Sigmoid colon (tissue), 7 donors: ENCODE results near the gene ADIPOR1. TPM values are rescaled to one million over a fixed set of nuclear protein-coding genes. Genes with fewer than 3 reads are reported as not detected.
A peak's percentile ranks its signal among the peaks of the same experiment; 100 is the strongest.

Experiments
- DNase-seq: peaks from one replicate; pipeline ENCODE4 v3.0.0-alpha.2; 2019
- H3K27ac ChIP-seq, 4 donors: fragments of 200-600 bp; sonication (generic); one replicate each; pipeline ENCODE4 v1.5.1; 2016 to 2019; ENCODE audit warnings: mild to moderate bottlenecking in 1 of 4
- H3K27me3 ChIP-seq, 3 donors: fragments of 200-600 bp; sonication (generic); one replicate each; pipeline ENCODE4 v1.5.1; 2019; ENCODE audit warnings: mild to moderate bottlenecking in 1 of 3
- H3K36me3 ChIP-seq, 4 donors: fragments of 200-600 bp; sonication (generic); one replicate each; pipeline ENCODE4 v1.5.1; 2016 to 2019
- H3K4me1 ChIP-seq, 4 donors: fragments of 200-600 bp; sonication (generic); one replicate each; pipeline ENCODE4 v1.5.1; 2017 to 2019
- H3K4me3 ChIP-seq, 4 donors: fragments of 200-600 bp; sonication (generic); one replicate each; pipeline ENCODE4 v1.5.1; 2017 to 2019; ENCODE audit warnings: mild to moderate bottlenecking in 2 of 4, moderate library complexity in 1 of 4
- H3K9me3 ChIP-seq, 4 donors: fragments of 200-600 bp in 3 of 4; sonication (generic) in 3 of 4; one replicate each; pipeline versions ENCODE4 v1.5.1 to v1.6.1; 2013 to 2019
- EP300 ChIP-seq, 4 donors: sonication (generic); formaldehyde crosslinking; IDR thresholded peaks; one replicate each; pipeline ENCODE4 v1.6.1; 2017; ENCODE audit warnings: antibody characterized with exemption in 4 of 4
- POLR2A ChIP-seq, 2 donors: fragments of 450-650 bp; IDR thresholded peaks; one replicate each; pipeline ENCODE4 v1.6.1; 2016; ENCODE audit warnings: antibody characterized with exemption in 2 of 2, mild to moderate bottlenecking in 2 of 2, moderate library complexity in 2 of 2
- POLR2AphosphoS5 ChIP-seq, 4 donors: sonication (generic); formaldehyde crosslinking; IDR thresholded peaks; one replicate each; pipeline ENCODE4 v1.6.1; 2017; ENCODE audit warnings: antibody characterized with exemption in 4 of 4
- WGBS, 2 donors: extraction: QIAGEN DNeasy Blood & Tissue Kit; methylation state at CpG; one replicate each; pipeline ENCODE4 v1.1.7; 2013; 5-methylcytosine and 5-hydroxymethylcytosine counted together
- intact Hi-C: fragments of 100-400 bp; cut with DNase I; formaldehyde crosslinking; loops from one replicate; pipeline ENCODE4 v1.15.1; 2023
- polyA plus RNA-seq, 3 donors: library from polyadenylated mRNA; stranded (reverse); fragments of 200-250 nt; gene quantifications; one replicate each; pipeline ENCODE4 v1.2.3, GENCODE V29; 2013
- total RNA-seq, 4 donors: library from RNA; depleted of rRNA; stranded (reverse); fragments of >200 nt; gene quantifications; one replicate each; pipeline ENCODE4 v1.1.0, GENCODE V29; 2016
- TF ChIP-seq, protein P1 (sequence below), 4 experiments: fragments of 450-650 bp in 3 of 4; fragments of 200-600 bp in 1 of 4; IDR thresholded peaks; one replicate each; pipeline ENCODE4 v1.5.1; 2016 to 2019; ENCODE audit warnings: antibody characterized with exemption in 4 of 4, mild to moderate bottlenecking in 3 of 4, moderate library complexity in 2 of 4
- donor health status: healthy with polysubstance abuse.
- donor health status: Bipolar disorder and iron deficiency.
- donor health status: healthy.

ADIPOR1 gene
- total and polyA plus RNA-seq, 7 donors = 54.4 to 82.9 (median 69.2) TPM

DNA sequence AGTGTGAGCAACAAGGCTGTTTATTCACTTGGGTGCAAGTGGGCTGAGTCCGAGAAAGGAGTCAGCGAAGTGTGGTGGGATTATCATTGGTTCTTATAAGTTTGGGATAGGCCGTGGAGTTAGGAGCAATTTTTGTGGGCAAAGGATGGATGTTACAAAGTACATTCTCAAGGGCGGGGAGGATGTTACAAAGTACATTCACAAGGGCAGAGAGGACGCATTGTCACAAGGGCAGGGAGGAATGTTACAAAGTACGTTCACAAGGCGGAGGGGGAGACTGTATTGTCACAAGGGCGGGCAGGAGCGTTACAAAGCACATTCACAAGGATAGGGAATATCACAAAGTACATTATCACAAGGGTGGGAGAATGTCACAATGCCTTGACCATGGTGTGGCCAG is 43.9 kb upstream of the ADIPOR1 start:
- no peaks in the 10 kb centered on the region for H3K9me3 ChIP-seq
- H3K4me3 ChIP-seq = no peak overlapping the region
- intact Hi-C loops = loop anchor here (10.0 kb wide), 1 partner anchor 247 kb away; no protein-coding TSS in a partner anchor
- H3K36me3 ChIP-seq = no peaks in the 10 kb centered on the region
- H3K27ac ChIP-seq = no peak overlapping the region
- 84 to 85% methylated on average over 9 of the region's 9 CpGs for WGBS, 2 donors
- H3K27me3 ChIP-seq = no peaks in the 10 kb centered on the region
- no peak for DNase-seq
- TF ChIP-seq EP300 (IDR thresholded peaks at IDR 0.05) (no peak), POLR2A (IDR thresholded peaks at IDR 0.05) (no peak)
- TF ChIP-seq, protein P1, sequence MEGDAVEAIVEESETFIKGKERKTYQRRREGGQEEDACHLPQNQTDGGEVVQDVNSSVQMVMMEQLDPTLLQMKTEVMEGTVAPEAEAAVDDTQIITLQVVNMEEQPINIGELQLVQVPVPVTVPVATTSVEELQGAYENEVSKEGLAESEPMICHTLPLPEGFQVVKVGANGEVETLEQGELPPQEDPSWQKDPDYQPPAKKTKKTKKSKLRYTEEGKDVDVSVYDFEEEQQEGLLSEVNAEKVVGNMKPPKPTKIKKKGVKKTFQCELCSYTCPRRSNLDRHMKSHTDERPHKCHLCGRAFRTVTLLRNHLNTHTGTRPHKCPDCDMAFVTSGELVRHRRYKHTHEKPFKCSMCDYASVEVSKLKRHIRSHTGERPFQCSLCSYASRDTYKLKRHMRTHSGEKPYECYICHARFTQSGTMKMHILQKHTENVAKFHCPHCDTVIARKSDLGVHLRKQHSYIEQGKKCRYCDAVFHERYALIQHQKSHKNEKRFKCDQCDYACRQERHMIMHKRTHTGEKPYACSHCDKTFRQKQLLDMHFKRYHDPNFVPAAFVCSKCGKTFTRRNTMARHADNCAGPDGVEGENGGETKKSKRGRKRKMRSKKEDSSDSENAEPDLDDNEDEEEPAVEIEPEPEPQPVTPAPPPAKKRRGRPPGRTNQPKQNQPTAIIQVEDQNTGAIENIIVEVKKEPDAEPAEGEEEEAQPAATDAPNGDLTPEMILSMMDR (IDR thresholded peaks at IDR 0.05) = no peak
- H3K4me1 ChIP-seq = peaks cover 0 to 10% (median 7%) of the 10 kb centered on the region in 4 donors

DNA sequence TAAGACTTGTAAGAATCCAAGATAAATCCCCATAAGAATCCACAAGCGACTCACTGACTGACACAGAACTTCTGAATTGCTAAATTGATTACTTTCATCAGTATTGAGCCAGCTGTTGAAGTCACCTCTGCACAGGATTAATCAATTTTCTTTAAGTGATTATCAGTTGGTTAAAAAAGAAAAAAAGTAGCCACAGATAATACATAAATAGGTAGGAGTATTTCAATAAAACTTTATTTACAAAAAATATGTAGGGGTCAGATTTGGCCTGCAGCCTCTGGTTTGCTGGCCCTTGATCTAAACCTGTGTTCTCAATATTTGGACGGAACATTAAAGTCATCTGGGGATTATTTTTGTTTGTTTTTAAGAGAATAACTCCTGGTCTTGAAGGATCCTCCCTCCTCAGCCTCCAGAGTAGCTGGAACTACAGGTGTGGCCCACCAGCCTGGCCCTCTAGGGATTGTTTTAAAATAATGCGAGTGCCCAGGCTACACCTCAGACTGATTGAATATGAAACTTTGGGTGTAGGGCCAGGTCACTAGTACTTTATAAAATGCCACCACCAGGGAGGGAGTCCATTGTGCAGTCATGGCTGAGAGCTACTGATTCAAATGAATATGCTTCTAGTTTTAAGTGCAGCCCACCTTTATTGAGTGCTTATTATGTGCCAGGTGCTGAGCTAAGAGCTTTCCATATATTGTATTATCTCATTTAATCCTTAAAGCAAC is 42.3 kb upstream of the ADIPOR1 start:
- Histone ChIP-seq H3K36me3 (no peaks in the 10 kb centered on the region), H3K4me1 (no peaks in the 10 kb centered on the region), H3K4me3 (no peak overlapping the region), H3K27ac (no peak overlapping the region), H3K27me3 (no peaks in the 10 kb centered on the region), H3K9me3 (no peaks in the 10 kb centered on the region)
- DNase-seq = no peak
- 80 to 91% methylated on average over 3 of the region's 3 CpGs for WGBS, 2 donors
- intact Hi-C loops = loop anchor here (10.0 kb wide), 1 partner anchor 246 kb away; no protein-coding TSS in a partner anchor
- TF ChIP-seq EP300 (IDR thresholded peaks at IDR 0.05) = no peak
- no peak for TF ChIP-seq POLR2AphosphoS5 (IDR thresholded peaks at IDR 0.05)
- TF ChIP-seq, protein P1 (IDR thresholded peaks at IDR 0.05) = no peak
- no peak for TF ChIP-seq POLR2A (IDR thresholded peaks at IDR 0.05)

DNA sequence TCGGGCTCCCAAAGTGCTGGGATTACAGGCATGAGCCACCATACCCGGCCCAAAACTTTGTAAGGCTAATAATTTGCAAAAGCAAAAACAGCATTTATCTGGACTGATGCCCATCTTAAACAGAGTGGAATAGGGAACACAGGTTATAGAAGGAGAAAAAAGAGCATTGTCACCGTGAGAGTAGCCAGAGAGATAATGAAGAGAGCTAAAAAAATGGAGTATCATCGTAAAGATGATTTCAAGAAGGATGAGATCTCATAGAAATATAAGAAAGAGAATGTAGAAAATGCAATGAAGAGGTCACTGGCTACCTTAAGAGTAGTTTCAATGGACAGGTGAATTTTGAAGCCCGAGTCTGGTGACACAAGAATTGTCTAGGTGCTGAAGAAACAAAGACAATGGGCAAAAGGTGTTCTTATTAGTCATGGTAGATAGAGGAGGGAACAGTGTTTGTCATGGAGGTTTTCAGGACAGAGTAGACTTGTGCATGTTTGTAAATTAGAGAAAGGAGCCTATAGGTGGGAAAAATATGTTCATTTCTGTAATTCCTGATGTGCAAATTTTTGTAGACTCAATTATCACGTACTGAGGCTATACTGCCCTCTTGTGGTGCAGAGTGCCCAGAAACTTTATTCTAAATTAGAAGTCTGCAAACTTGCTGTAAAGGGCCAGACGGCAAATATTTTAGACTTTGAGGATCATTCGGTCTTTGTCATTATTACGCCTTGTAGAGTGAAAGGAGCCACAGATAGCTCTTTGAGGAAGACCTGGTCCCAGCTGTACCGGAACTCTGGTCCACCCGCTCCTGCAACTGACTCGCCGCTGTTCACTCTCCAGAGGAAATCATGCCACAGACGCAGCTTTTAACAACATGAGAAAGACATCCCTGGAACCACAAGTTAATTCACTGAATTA is 41.0 kb upstream of the ADIPOR1 start:
- H3K9me3 ChIP-seq = no peaks in the 10 kb centered on the region
- no peak overlapping the region for H3K27ac ChIP-seq
- intact Hi-C loops = no loop called here
- no peak overlapping the region for H3K4me3 ChIP-seq
- DNase-seq = no peak
- H3K27me3 ChIP-seq = no peaks in the 10 kb centered on the region
- no peaks in the 10 kb centered on the region for H3K36me3 ChIP-seq
- TF ChIP-seq, protein P1 (IDR thresholded peaks at IDR 0.05) = peak; percentile 41 to 68 (median 58)
- TF ChIP-seq POLR2AphosphoS5 (IDR thresholded peaks at IDR 0.05) (no peak), POLR2A (IDR thresholded peaks at IDR 0.05) (no peak), EP300 (IDR thresholded peaks at IDR 0.05) (no peak)
- 41 to 43% methylated on average over 14 of the region's 14 CpGs for WGBS, 2 donors
- H3K4me1 ChIP-seq = no peaks in the 10 kb centered on the region

DNA sequence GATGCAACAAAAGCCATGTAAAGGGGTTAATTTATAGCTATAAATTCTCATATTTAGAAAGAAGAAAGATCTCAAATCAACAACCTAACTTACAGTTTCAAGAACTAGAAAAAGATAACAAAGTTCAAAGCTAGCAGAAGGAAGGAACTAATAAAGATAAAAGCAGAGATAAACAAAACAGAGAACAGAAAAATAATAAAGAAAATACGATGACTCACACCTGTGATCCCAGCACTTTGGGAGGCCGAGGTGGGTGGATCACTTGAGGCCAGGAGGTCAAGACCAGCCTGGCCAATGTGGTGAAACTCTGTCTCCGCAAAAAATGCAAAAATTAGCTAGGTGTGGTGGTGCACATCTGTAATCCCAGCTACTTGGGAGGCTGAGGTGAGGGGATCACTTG is 36.6 kb upstream of the ADIPOR1 start:
- H3K4me3 ChIP-seq = no peak overlapping the region
- TF ChIP-seq POLR2A (IDR thresholded peaks at IDR 0.05) (no peak), EP300 (IDR thresholded peaks at IDR 0.05) (no peak), POLR2AphosphoS5 (IDR thresholded peaks at IDR 0.05) (no peak)
- TF ChIP-seq, protein P1 (IDR thresholded peaks at IDR 0.05) = no peak
- intact Hi-C loops = no loop called here
- H3K36me3 ChIP-seq = no peaks in the 10 kb centered on the region
- no peaks in the 10 kb centered on the region for H3K9me3 ChIP-seq
- 28 to 57% methylated on average over 3 of the region's 3 CpGs for WGBS, 2 donors
- H3K4me1 ChIP-seq = no peaks in the 10 kb centered on the region
- no peak overlapping the region for H3K27ac ChIP-seq
- H3K27me3 ChIP-seq = no peaks in the 10 kb centered on the region
- no peak for DNase-seq
